Caco-2 (cell line): ENCODE measurements around the gene EMILIN2. TPM values are rescaled to one million over a fixed set of nuclear protein-coding genes. Genes with fewer than 3 reads are reported as not detected.
"Not testable (repeated sequence)": the region's sequence is repeated elsewhere in the genome, so short reads cannot be mapped to it uniquely, and the experiment has no call there.

ENCODE experiments used
- BruUV-seq: library from RNA; stranded (reverse); fragments of 400-500 nt; replicated peaks from 2 replicates; lab custom pipeline; 2021; lab: Mats Ljungman, UMichigan
- CTCF ChIA-PET: fragments of 300-600 bp; sonication (Branson Sonifier 250); formaldehyde crosslinking; loops from one replicate; lab custom pipeline; 2022; ENCODE audit warnings: antibody characterized with exemption; lab: Charles Lee
- POLR2A ChIA-PET: fragments of 300-600 bp; sonication (Branson Sonifier 250); formaldehyde crosslinking; loops from one replicate; lab custom pipeline; 2022; ENCODE audit warnings: antibody characterized with exemption; lab: Charles Lee
- DNase-seq, 2 experiments: peaks; one replicate each; pipeline versions ENCODE4 v3.0.0 to v3.0.0-alpha.2; 2020 to 2022
- H3K27me3 ChIP-seq: replicated peaks from 2 replicates; pipeline ENCODE4 v1.6.0; 2011; ENCODE audit warnings: low read length; ENCODE audit not compliant: control insufficient read depth, insufficient read depth
- H3K36me3 ChIP-seq: 2 replicates; pipeline ENCODE4 v1.5.1; 2011; ENCODE audit warnings: low read length; ENCODE audit not compliant: control insufficient read depth, insufficient read depth
- H3K4me1 ChIP-seq: fragments of 250-450 bp; sonication (Bioruptor Pico); 2 replicates; pipeline ENCODE4 v1.5.1; 2020; ENCODE audit warnings: mild to moderate bottlenecking
- H3K4me3 ChIP-seq: 2 replicates; pipeline ENCODE4 v1.5.1; 2011; ENCODE audit warnings: low read depth, mild to moderate bottlenecking, control low read depth, low read length
- H3K9me3 ChIP-seq: fragments of 250-450 bp; sonication (Bioruptor Pico); 2 replicates; pipeline ENCODE4 v1.5.1; 2020; ENCODE audit warnings: mild to moderate bottlenecking, moderate library complexity
- H3K27ac Mint-ChIP-seq: one replicate; pipeline ENCODE4 v1.8.0; 2022; ENCODE audit warnings: mixed read lengths; ENCODE audit not compliant: unreplicated experiment
- H3K27me3 Mint-ChIP-seq: one replicate; pipeline ENCODE4 v1.8.0; 2022; ENCODE audit warnings: mixed read lengths; ENCODE audit not compliant: insufficient read depth, unreplicated experiment
- H3K36me3 Mint-ChIP-seq: one replicate; pipeline ENCODE4 v1.8.0; 2022; ENCODE audit warnings: mild to moderate bottlenecking, mixed read lengths; ENCODE audit not compliant: insufficient read depth, unreplicated experiment
- H3K4me1 Mint-ChIP-seq: one replicate; pipeline ENCODE4 v1.8.0; 2022; ENCODE audit warnings: low read depth, mixed read lengths; ENCODE audit not compliant: unreplicated experiment
- H3K4me3 Mint-ChIP-seq: one replicate; pipeline ENCODE4 v1.8.0; 2022; ENCODE audit warnings: mild to moderate bottlenecking, moderate library complexity, mixed read lengths; ENCODE audit not compliant: unreplicated experiment
- H3K9me3 Mint-ChIP-seq: one replicate; pipeline ENCODE4 v1.8.0; 2022; ENCODE audit warnings: mixed read lengths; ENCODE audit not compliant: unreplicated experiment
- CTCF ChIP-seq, 2 experiments: fragments of 200-600 bp in 1 of 2; IDR thresholded peaks; 1 replicate in 1 of 2; 2 replicates in 1 of 2; pipeline versions ENCODE4 v1.5.1 to v1.8.0; 2011 to 2022; ENCODE audit warnings: antibody characterized with exemption in 1 of 2, control low read depth in 1 of 2, inconsistent platforms in 1 of 2, low read depth in 1 of 2, low read length in 1 of 2, mild to moderate bottlenecking in 1 of 2, moderate library complexity in 1 of 2; ENCODE audit not compliant: insufficient read depth in 1 of 2, severe bottlenecking in 1 of 2, unreplicated experiment in 1 of 2
- intact Hi-C: fragments of 100-400 bp; cut with micrococcal nuclease; formaldehyde crosslinking; loops from one replicate; pipeline ENCODE4 v1.10.0; 2022; ENCODE audit not compliant: unreplicated experiment
- total RNA-seq: library from RNA; stranded (reverse); gene quantifications from 2 replicates; pipeline ENCODE4 v1.2.3, GENCODE V29; 2022

The EMILIN2 gene
- total RNA-seq, 1 experiment from 2014 or later = 53.4 TPM

GRCh38 chr18:2914881-2915240, 68.1 kb downstream of the EMILIN2 start:
- DNase-seq = no peak
- Histone ChIP-seq H3K4me1 (no peaks in the 10 kb centered on the region), H3K9me3 (no peaks in the 10 kb centered on the region), H3K27me3 (no peaks in the 10 kb centered on the region), H3K4me3 (no peak overlapping the region), H3K36me3 (peaks cover 4% of the 10 kb centered on the region)
- no peaks in the 10 kb centered on the region for H3K9me3 Mint-ChIP-seq
- no peak for TF ChIP-seq CTCF (IDR thresholded peaks at IDR 0.05; ENCODE audit: insufficient read depth in 1 of 2, low read depth in 1 of 2, low read length in 1 of 2, severe bottlenecking in 1 of 2, unreplicated experiment in 1 of 2)
- no TSS peak for BruUV-seq
- intact Hi-C loops = no loop called here
- no peak overlapping the region for H3K27ac Mint-ChIP-seq
- no peak overlapping the region for H3K4me3 Mint-ChIP-seq
- peaks cover 99% of the 10 kb centered on the region for H3K36me3 Mint-ChIP-seq
- H3K4me1 Mint-ChIP-seq = no peaks in the 10 kb centered on the region
- ChIA-PET POLR2A (no interaction called here), CTCF (interaction anchor here (0.6 kb wide), 1 partner anchor 236 kb away, joined by 4 read pairs; no protein-coding TSS in a partner anchor)
- no peaks in the 10 kb centered on the region for H3K27me3 Mint-ChIP-seq

GRCh38 chr18:2915486-2915885, 68.7 kb downstream of the EMILIN2 start:
- H3K36me3 Mint-ChIP-seq = peaks cover 99% of the 10 kb centered on the region

GRCh38 chr18:2916184-2916583, 69.4 kb downstream of the EMILIN2 start:
- H3K4me3 ChIP-seq = no peak overlapping the region
- Mint-ChIP-seq H3K27me3 (no peaks in the 10 kb centered on the region), H3K9me3 (no peaks in the 10 kb centered on the region), H3K36me3 (peaks cover 99% of the 10 kb centered on the region), H3K4me1 (no peaks in the 10 kb centered on the region), H3K27ac (peak overlapping the region; percentile 56), H3K4me3 (no peak overlapping the region)
- H3K9me3 ChIP-seq = no peaks in the 10 kb centered on the region
- no peak for DNase-seq
- no peaks in the 10 kb centered on the region for H3K27me3 ChIP-seq
- TF ChIP-seq CTCF (IDR thresholded peaks at IDR 0.05; ENCODE audit: insufficient read depth in 1 of 2, low read depth in 1 of 2, low read length in 1 of 2, severe bottlenecking in 1 of 2, unreplicated experiment in 1 of 2) = no peak
- BruUV-seq = no TSS peak
- POLR2A ChIA-PET = no interaction called here
- intact Hi-C loops = no loop called here
- CTCF ChIA-PET = no interaction called here
- H3K4me1 ChIP-seq = no peaks in the 10 kb centered on the region
- peaks cover 7% of the 10 kb centered on the region for H3K36me3 ChIP-seq

More at GRCh38 chr18:2915486-2915885, 68.7 kb downstream of the EMILIN2 start:
- H3K4me1 ChIP-seq, CTCF ChIA-PET, H3K4me1 Mint-ChIP-seq, DNase-seq, H3K27me3 ChIP-seq, BruUV-seq, H3K4me3 ChIP-seq, H3K27me3 Mint-ChIP-seq, H3K4me3 Mint-ChIP-seq, POLR2A ChIA-PET, H3K36me3 ChIP-seq, H3K27ac Mint-ChIP-seq, H3K9me3 Mint-ChIP-seq, H3K9me3 ChIP-seq, intact Hi-C loops: not testable (repeated sequence)
